CD4-positive, alpha-beta T cell treated with Interleukin-4 for 1 hour (primary cell): Measurements from ENCODE around the gene POLL.
"Not testable (repeated sequence)": the region's sequence is repeated elsewhere in the genome, so short reads cannot be mapped to it uniquely, and the experiment has no call there.

Experiments used
- DNase-seq, 2 donors: peaks; one replicate each; pipeline ENCODE4 v3.0.0-alpha.2; 2020 to 2022

The POLL gene

GRCh38 chr10:101587725-101588653, at the start of gene POLL, which contains the start of gene DPCD:
TSS of gene POLL (minus strand) at chr10:101588257. CDS start at chr10:101587360, 897 bp downstream.
TSS of gene DPCD (plus strand) at chr10:101588321. CDS start at chr10:101588337, 16 bp downstream.
- peak; percentile 90 to 91 for DNase-seq

DNA sequence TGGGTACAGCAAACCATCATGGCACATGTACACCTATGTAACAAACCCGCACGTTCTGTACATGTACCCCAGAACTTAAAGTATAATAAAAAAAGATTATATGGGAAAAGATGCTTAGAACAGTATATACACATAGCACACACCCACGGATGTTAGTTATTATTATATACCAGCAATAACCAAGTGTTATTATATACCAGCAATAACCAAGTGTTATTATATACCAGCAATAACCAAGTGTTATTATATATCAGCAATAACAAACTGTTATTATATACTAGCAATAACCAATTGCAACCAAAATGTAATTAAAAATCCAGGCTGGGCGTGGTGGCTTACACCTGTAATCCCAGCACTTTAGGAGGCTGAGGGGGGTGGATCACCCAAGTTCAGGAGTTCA, 45.5 kb upstream of the POLL start:
- not testable (repeated sequence) for DNase-seq

- DNase-seq = no peak
Observed at GRCh38 chr10:101631821-101632475, 43.9 kb upstream of the POLL start.

- no peak for DNase-seq
Observed at GRCh38 chr10:101630633-101630920, 42.5 kb upstream of the POLL start.

GRCh38 chr10:101629837-101630632, 42.0 kb upstream of the POLL start:
- no peak for DNase-seq

GRCh38 chr10:101625821-101626412, 37.9 kb upstream of the POLL start:
- DNase-seq = no peak

DNA sequence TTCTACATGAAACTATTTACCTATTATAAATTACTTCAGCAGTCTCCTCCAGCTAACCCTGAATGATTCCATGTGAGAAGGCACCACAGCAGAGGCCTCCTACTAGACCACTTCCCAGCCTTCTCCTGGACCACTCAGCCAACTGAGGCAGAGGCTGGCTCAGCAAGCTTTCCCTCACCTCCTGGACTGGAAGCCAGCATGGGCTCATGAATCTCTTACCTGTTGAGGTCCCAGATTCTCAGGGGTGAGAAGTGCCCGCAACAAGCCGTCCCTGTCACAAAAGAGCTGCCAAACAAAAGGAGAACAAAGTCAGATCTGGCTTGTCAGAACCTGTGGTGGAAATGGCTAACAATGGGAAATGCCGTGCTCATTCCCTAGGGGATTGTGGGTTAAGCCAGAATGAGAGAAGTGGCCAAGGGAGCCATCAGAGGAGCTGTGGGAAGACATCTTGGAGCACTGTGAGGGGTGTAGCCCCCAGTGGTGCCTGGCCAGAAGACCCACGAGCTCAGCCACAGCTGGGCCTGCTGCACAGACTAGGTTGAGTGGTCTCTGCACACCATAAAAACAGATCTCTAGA, 36.6 kb upstream of the POLL start:
- DNase-seq = no peak

DNA sequence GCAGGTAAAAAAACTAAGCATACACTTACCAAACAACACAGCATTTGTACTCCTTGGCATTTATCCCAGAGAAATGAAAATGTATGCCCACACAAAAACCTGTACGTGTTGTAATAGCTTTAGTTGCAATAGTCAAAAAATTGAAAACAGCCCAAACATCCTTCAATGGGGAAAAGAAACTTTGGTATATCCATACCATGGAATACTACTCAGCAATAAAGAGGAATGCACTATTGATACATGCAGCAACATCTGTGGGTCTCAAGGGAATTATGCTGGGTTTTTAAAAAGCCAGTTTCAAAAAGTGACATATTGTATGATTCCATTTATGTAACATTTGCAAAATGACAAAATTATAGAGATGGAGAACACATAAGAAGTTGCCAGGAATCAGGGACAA, 35.5 kb upstream of the POLL start:
- no peak for DNase-seq

- no peak for DNase-seq
Observed at GRCh38 chr10:101619983-101620382, 31.9 kb upstream of the POLL start.

- DNase-seq = no peak
Observed at GRCh38 chr10:101618871-101619270, 30.8 kb upstream of the POLL start.

- no peak for DNase-seq
Observed at GRCh38 chr10:101617824-101618568, 29.9 kb upstream of the POLL start.

DNA sequence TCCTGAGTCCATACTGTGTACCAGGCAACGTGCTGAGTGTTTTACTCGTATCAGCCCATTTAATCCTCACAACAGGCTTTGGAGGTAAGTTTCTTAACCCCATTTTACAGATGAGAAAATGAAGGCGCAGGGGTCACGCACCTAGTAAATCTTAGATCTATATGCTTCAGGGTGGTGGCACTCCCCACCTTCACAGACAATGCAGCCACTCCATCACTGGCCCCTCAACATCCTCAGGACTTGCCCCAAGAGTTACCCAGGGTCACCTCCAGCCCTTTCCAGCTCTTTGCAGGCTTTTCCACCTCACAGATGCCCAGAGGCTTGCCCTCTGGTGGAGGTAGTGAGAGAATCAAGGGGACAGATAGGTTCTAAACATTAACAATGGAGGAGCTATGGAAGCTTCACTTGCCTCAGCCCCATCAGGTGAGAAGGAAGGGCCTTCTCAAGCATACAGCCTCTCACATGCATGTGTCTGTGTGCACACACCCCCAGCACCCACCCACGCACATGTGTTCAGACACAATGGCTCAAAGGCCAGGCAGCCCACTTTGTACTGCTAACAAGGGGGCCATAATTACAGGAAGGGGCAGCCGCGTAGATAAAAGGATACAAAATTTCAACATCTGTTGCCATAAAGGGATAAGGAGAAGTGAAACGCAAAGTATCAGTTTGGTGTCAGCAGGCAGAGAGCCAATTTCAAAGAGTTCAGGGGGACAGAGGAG, 29.2 kb upstream of the POLL start:
- no peak for DNase-seq

GRCh38 chr10:101616415-101617101, 28.5 kb upstream of the POLL start:
- DNase-seq = no peak

DNA sequence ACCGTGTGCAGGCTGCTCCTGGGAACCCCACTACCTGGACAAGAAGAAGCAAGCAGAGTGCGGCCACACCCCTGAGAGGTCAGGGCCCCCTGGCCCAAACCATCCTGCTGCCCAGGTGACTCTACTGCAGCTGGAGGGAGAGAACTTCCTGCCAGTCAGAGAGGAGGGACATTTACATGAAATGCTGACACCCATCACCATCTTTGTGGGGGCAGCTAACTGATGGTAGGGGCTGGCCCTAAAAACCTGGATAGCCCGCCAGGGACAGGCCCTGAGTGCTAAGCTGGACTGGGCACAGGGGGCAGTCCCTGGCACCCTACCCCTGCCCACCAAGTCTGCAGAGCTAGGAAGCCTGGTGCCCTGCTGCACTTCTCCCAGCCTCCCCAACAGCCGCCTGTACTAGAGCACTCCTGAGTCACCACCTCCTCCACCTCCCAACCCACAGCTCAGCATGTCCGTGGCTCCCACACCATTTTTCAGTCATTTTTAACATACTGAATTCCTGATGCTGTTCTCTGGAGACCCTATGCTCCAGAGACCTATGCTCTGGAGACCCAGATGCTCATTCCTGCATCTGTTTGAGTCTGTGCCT, 27.6 kb upstream of the POLL start:
- no peak for DNase-seq

DNA sequence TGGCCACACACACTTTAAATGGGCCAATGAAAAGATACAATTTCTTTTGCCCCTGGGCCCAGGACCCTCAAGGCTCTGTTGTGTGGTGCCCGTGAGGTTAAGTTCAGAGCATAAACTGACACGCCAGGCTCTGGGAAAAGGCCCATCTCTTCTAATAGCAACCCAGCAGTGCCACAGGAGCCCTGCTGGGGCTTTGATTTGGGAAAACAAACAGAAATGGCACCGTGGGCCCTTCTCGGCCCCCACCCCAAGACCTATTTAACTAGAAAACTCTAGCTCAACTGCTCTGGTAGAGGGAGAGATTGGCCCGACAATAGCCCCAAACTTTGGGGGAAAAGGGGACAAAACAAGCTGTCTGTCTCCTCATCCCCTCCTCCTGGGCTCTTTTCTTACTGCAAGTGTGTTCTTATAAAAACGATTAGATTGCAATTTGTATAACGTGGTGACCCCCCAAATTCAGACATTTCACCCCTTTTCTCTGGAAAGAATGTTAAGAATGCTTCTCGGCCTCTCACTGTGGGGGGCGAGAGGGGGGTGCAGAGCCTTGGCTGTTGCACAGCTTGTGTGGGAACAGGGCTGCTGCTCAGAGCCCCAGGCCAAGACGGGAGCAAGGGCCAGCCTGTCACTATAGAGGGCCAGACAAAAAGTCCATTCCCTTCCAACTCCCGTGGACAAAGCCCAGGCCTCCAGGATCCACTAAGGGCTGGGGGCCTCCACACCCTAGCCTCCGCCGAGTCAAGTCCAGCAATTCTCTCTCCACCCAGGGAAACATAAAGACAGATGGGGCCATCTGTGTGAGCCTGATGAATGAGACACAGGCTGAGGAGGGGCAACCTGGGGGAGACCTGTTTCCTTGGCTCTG, 26.8 kb upstream of the POLL start:
- DNase-seq = no peak

DNA sequence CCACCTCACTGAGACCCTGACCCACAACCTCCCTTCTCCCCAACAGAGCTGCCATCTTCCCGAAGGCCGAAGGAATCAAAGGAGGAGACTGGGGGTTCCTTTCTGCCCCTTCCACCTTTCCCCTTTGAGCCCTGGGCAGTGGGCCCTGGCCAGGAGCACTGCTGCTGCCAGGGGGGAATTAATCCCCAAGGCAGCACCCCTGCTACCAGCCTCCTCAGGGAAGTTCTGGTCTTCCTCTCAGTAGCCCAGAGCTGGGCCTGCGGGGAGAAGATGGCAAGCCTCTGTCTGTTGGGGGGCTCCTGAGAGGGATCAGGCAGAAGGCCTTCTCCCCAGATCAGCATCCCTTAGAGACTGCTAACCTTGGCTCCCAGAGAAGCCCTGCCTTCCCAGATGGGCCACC, 25.6 kb upstream of the POLL start:
- no peak for DNase-seq

DNA sequence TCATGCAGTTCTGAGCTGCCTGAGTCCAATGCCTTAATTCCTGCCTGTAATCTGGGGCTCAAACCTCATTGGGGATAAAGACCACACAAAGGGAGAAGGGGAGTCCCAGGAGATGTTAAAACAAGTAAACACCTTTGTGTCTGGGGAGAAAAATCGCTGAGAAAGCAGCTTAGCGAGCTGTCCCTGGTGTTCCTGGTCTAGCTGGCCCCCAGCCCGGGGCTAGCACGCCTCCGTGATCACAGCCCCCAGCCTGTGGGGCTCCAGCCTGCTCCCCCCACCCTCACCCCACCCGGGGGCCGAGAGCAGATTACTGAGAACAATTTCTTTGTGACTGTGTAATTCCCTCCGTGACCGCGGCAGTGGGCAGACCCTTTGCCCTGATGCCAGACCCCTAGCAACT, 24.8 kb upstream of the POLL start:
- no peak for DNase-seq

- no peak for DNase-seq
Observed at GRCh38 chr10:101612086-101612485, 24.0 kb upstream of the POLL start.
